GM18873 (cell line): ENCODE measurements around the gene RPH3AL.
"Not testable (repeated sequence)": the region's sequence is repeated elsewhere in the genome, so short reads cannot be mapped to it uniquely, and the experiment has no call there.

Source experiments
- ATAC-seq: cut with Tn5 transposase; IDR thresholded peaks from one replicate; pipeline ENCODE4 v1.9.1; 2021; ENCODE audit warnings: mild to moderate bottlenecking, moderate library complexity, moderate number of reproducible peaks; ENCODE audit not compliant: unreplicated experiment, low FRiP score

Gene RPH3AL

GRCh38 chr17:379531-380465, 27.2 kb upstream of the RPH3AL start:
- no peak for ATAC-seq

GRCh38 chr17:378068-378467, 25.5 kb upstream of the RPH3AL start:
- no peak for ATAC-seq

GRCh38 chr17:376936-377863, 24.6 kb upstream of the RPH3AL start:
- no peak for ATAC-seq

GRCh38 chr17:373613-374230, 21.1 kb upstream of the RPH3AL start:
- ATAC-seq = no peak

- ATAC-seq = no peak
These were observed 19.8 kb upstream of the RPH3AL start for GRCh38 chr17:372157-373152.

GRCh38 chr17:371583-371982, 19.0 kb upstream of the RPH3AL start:
- ATAC-seq = no peak

GRCh38 chr17:367656-368055, 15.0 kb upstream of the RPH3AL start:
- ATAC-seq = not testable (repeated sequence)

GRCh38 chr17:366657-367615, 14.3 kb upstream of the RPH3AL start:
- not testable (repeated sequence) for ATAC-seq

GRCh38 chr17:364766-365165, 12.2 kb upstream of the RPH3AL start:
- no peak for ATAC-seq

GRCh38 chr17:364308-364707, 11.7 kb upstream of the RPH3AL start:
- ATAC-seq = no peak

GRCh38 chr17:362721-363120, 10.1 kb upstream of the RPH3AL start:
- ATAC-seq = no peak

- no peak for ATAC-seq
These were observed 7.6 kb upstream of the RPH3AL start for GRCh38 chr17:360092-360750.

- ATAC-seq = no peak
These were observed 6.0 kb upstream of the RPH3AL start for GRCh38 chr17:358491-359151.

GRCh38 chr17:357644-358043, 5.0 kb upstream of the RPH3AL start:
- ATAC-seq = no peak

GRCh38 chr17:356671-357434, 4.2 kb upstream of the RPH3AL start:
- no peak for ATAC-seq

- no peak for ATAC-seq
These were observed 2.3 kb upstream of the RPH3AL start for GRCh38 chr17:354651-355556.
